ENCODE data around the gene TGM1. TPM values are rescaled to one million over a fixed set of nuclear protein-coding genes. Genes with fewer than 3 reads are reported as not detected.

Gene TGM1
- polyA plus RNA-seq (2011; rRNA removed) (0.61 and 1.7 TPM in 2 replicates), polyA plus RNA-seq (2017; fragmentation: RNase III; extraction: RNeasy Plus Mini Kit Qiagen cat#74134 plus additional on column Dnase treatment) (1.3 to 1.8 TPM (median 1.4 TPM) in 3 replicates), polyA minus RNA-seq (2011; rRNA and poly(A)+ RNA removed) (1.6 and 3.3 TPM in 2 replicates)
- 1.7 and 2.3 TPM in 2 replicates for polyA plus RNA-seq (2012; cell fraction: cytosol; rRNA removed)
- polyA plus RNA-seq (2012; cell fraction: nucleus; rRNA removed): 11.3 and 14.8 TPM in 2 replicates

GRCh38 chr14:24262821-24263733, at the start of gene TGM1:
Gene TGM1, minus strand, starts transcription at chr14:24263177. Its CDS starts 825 bp downstream, at chr14:24262352.
- CTCF ChIA-PET: interaction anchor here (0.8 to 34.0 kb wide), 7 partner anchors 8 to 40 kb away, joined by 3 to 469 read pairs (median 4); partner anchors contain the start of genes CIDEB, DHRS1, LTB4R and LTB4R2
- FAIRE-seq (no peak), DNase-seq (ENCODE audit: low read depth in 1 of 2, low spot score in 1 of 2) (no peak), ATAC-seq (peak in 1 of 2 experiments; percentile 32; a peak in 1 of 6 replicates)
- Histone ChIP-seq H3K27ac (no peak within 1 kb of the TSS), H3K4me1 (peaks cover 8% of the 10 kb centered on the region), H3K4me3 (no peak within 1 kb of the TSS), H3K9me3 (no peaks in the 10 kb centered on the region), H3K4me2 (no peak within 1 kb of the TSS)
- TF ChIP-seq FOSB (CRISPR knock-in tag; IDR thresholded peaks at IDR 0.05) (no peak), EP300 (IDR thresholded peaks at IDR 0.05) (no peak), SREBF2 (IDR thresholded peaks at IDR 0.05) (no peak), CEBPB (IDR thresholded peaks at IDR 0.05) (no peak), MAZ (IDR thresholded peaks at IDR 0.05; ENCODE audit: borderline replicate concordance, low read depth, low read length) (no peak), TFCP2L1 (CRISPR knock-in tag; IDR thresholded peaks at IDR 0.05) (no peak), CBX8 (IDR thresholded peaks at IDR 0.05) (no peak), RCOR1 (IDR thresholded peaks at IDR 0.05; ENCODE audit: low read depth, low read length) (no peak), ESRRA (IDR thresholded peaks at IDR 0.05; ENCODE audit: borderline replicate concordance, low read length) (no peak), BCL3 (IDR thresholded peaks at IDR 0.05) (no peak), BHLHE40 (IDR thresholded peaks at IDR 0.05; ENCODE audit: low read depth, low read length) (no peak), USF2 (IDR thresholded peaks at IDR 0.05) (no peak), ATOH8 (CRISPR knock-in tag; IDR thresholded peaks at IDR 0.05; ENCODE audit: low read depth) (no peak), HEYL (CRISPR knock-in tag; IDR thresholded peaks at IDR 0.05) (no peak)
- POLR2A ChIA-PET: no interaction called here
- 82% methylated on average over 13 of the region's 14 CpGs for WGBS (ENCODE audit: missing lambda C conversion rate)

- Histone ChIP-seq H3K9me3 (no peaks in the 10 kb centered on the region), H3K4me1 (peaks cover 19% of the 10 kb centered on the region), H3K27ac (no peak overlapping the region), H3K4me3 (no peak overlapping the region), H3K4me2 (no peak overlapping the region)
- TF ChIP-seq KDM1A (IDR thresholded peaks at IDR 0.05; ENCODE audit: low read depth) (no peak), HEYL (CRISPR knock-in tag; IDR thresholded peaks at IDR 0.05) (no peak), PBX3 (IDR thresholded peaks at IDR 0.05) (no peak), EHF (CRISPR knock-in tag; IDR thresholded peaks at IDR 0.05) (no peak), REST (IDR thresholded peaks at IDR 0.05) (no peak), NFE2L2 (conservative IDR thresholded peaks at IDR 0.05; ENCODE audit: low read length) (no peak), NR3C1 (IDR thresholded peaks at IDR 0.05) (no peak), HOXB13 (CRISPR knock-in tag; IDR thresholded peaks at IDR 0.05; ENCODE audit: low read depth) (no peak), ATOH8 (CRISPR knock-in tag; IDR thresholded peaks at IDR 0.05; ENCODE audit: low read depth) (no peak)
- ChIA-PET CTCF (interaction anchor here (1.0 to 46.6 kb wide), 8 partner anchors 9 to 118 kb away, joined by 5 to 1142 read pairs (median 130); partner anchors contain the start of genes CBLN3, DHRS1, KHNYN and NOP9), POLR2A (no interaction called here)
- FAIRE-seq (no peak), DNase-seq (ENCODE audit: low read depth in 1 of 2, low spot score in 1 of 2) (no peak), ATAC-seq (no peak)
- WGBS (ENCODE audit: missing lambda C conversion rate): 94% methylated on average over 1 of the region's 1 CpG
These were observed 49.0 kb upstream of the TGM1 start for GRCh38 chr14:24311837-24312615.
